Measurements from ENCODE around the gene ZMYND12.
A peak's percentile ranks its signal among the peaks of the same experiment; 100 is the strongest.

DNA sequence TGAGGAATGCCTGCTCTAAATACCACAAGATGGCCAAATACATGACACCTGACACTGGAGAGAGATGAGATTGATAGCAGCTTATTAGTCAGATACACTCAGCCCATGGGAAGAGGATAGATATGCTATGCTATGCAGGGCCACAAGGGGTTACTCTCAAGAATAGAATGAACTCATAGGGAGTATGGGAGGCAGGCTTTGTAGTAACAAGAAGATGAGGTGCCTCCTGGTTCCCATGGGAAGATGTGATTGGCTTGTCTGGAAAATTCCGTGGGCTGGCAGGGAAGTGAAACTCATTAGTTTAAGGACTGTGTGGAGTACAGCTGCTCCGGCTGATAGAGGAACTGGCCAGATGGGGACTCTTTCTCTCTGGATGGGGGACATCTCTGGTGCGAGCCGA is 23.8 kb upstream of the ZMYND12 start:
- TF ChIP-seq, protein P1, sequence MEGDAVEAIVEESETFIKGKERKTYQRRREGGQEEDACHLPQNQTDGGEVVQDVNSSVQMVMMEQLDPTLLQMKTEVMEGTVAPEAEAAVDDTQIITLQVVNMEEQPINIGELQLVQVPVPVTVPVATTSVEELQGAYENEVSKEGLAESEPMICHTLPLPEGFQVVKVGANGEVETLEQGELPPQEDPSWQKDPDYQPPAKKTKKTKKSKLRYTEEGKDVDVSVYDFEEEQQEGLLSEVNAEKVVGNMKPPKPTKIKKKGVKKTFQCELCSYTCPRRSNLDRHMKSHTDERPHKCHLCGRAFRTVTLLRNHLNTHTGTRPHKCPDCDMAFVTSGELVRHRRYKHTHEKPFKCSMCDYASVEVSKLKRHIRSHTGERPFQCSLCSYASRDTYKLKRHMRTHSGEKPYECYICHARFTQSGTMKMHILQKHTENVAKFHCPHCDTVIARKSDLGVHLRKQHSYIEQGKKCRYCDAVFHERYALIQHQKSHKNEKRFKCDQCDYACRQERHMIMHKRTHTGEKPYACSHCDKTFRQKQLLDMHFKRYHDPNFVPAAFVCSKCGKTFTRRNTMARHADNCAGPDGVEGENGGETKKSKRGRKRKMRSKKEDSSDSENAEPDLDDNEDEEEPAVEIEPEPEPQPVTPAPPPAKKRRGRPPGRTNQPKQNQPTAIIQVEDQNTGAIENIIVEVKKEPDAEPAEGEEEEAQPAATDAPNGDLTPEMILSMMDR (conservative IDR thresholded peaks at IDR 0.05), result peak; percentile 26; the same call in 1 of the 2 replicates
- TF ChIP-seq EZH2 (IDR thresholded peaks at IDR 0.05; ENCODE audit: low read depth), result no peak

Data from PC-9 (cell line).